ENCODE data around the gene MALRD1. TPM values are rescaled to one million over a fixed set of nuclear protein-coding genes. Genes with fewer than 3 reads are reported as not detected.

The MALRD1 gene
- total and polyA plus RNA-seq, 5 donors = 0.58 to 2.7 (median 2.0) TPM

GRCh38 chr10:19107406-19107805 lies 58.8 kb downstream of the MALRD1 start:
- Histone ChIP-seq H3K4me3 (ENCODE audit: low read length) (no peak overlapping the region), H3K9me3 (ENCODE audit: control insufficient read depth, low read length) (no peaks in the 10 kb centered on the region), H3K27me3 (ENCODE audit: control insufficient read depth, insufficient read depth) (no peaks in the 10 kb centered on the region), H3K27ac (ENCODE audit: low read length) (no peak overlapping the region), H3K4me1 (ENCODE audit: control insufficient read depth, insufficient read depth, low read length) (no peaks in the 10 kb centered on the region)
- WGBS = 36% methylated on average over 1 of the region's 1 CpG
- intact Hi-C loops (cut with DNase I) = no loop called here
- DNase-seq (no peak), ATAC-seq (no peak)

GRCh38 chr10:19111501-19112267 lies 63.1 kb downstream of the MALRD1 start:
- no peak for ATAC-seq

GRCh38 chr10:19117438-19117837 lies 68.8 kb downstream of the MALRD1 start:
- H3K27me3 ChIP-seq (ENCODE audit: control insufficient read depth, insufficient read depth) = no peaks in the 10 kb centered on the region
- H3K9me3 ChIP-seq (ENCODE audit: control insufficient read depth, low read length) = no peaks in the 10 kb centered on the region
- 90% methylated on average over 1 of the region's 1 CpG for WGBS
- H3K4me3 ChIP-seq (ENCODE audit: low read length) = no peak overlapping the region
- ATAC-seq (no peak), DNase-seq (no peak)
- H3K4me1 ChIP-seq (ENCODE audit: control insufficient read depth, insufficient read depth, low read length) = no peaks in the 10 kb centered on the region
- intact Hi-C loops (cut with DNase I) = no loop called here
- H3K27ac ChIP-seq (ENCODE audit: low read length) = no peak overlapping the region

More at GRCh38 chr10:19111501-19112267, 63.1 kb downstream of the MALRD1 start:
- no peaks in the 10 kb centered on the region for H3K4me1 ChIP-seq (ENCODE audit: control insufficient read depth, insufficient read depth, low read length)
- intact Hi-C loops (cut with DNase I) = no loop called here
- H3K9me3 ChIP-seq (ENCODE audit: control insufficient read depth, low read length) = no peaks in the 10 kb centered on the region
- no peak overlapping the region for H3K4me3 ChIP-seq (ENCODE audit: low read length)
- 63% methylated on average over 1 of the region's 1 CpG for WGBS
- H3K27ac ChIP-seq (ENCODE audit: low read length) = no peak overlapping the region
- DNase-seq = no peak
- H3K27me3 ChIP-seq (ENCODE audit: control insufficient read depth, insufficient read depth) = no peaks in the 10 kb centered on the region

- no peak overlapping the region for H3K4me3 ChIP-seq (ENCODE audit: low read length)
- WGBS = 56% methylated on average over 6 of the region's 6 CpGs
- H3K9me3 ChIP-seq (ENCODE audit: control insufficient read depth, low read length) = no peaks in the 10 kb centered on the region
- H3K27me3 ChIP-seq (ENCODE audit: control insufficient read depth, insufficient read depth) = no peaks in the 10 kb centered on the region
- intact Hi-C loops (cut with DNase I) = no loop called here
- no peak for DNase-seq
- H3K4me1 ChIP-seq (ENCODE audit: control insufficient read depth, insufficient read depth, low read length) = no peaks in the 10 kb centered on the region
- ATAC-seq = no peak
- no peak overlapping the region for H3K27ac ChIP-seq (ENCODE audit: low read length)
These were observed 70.6 kb downstream of the MALRD1 start for GRCh38 chr10:19119191-19119590.

GRCh38 chr10:19120381-19120908 lies 71.8 kb downstream of the MALRD1 start:
- no peak overlapping the region for H3K27ac ChIP-seq (ENCODE audit: low read length)
- no peak for DNase-seq
- intact Hi-C loops (cut with DNase I) = no loop called here
- WGBS = 89% methylated on average over 5 of the region's 5 CpGs
- no peaks in the 10 kb centered on the region for H3K9me3 ChIP-seq (ENCODE audit: control insufficient read depth, low read length)
- no peak overlapping the region for H3K4me3 ChIP-seq (ENCODE audit: low read length)
- ATAC-seq = no peak
- H3K4me1 ChIP-seq (ENCODE audit: control insufficient read depth, insufficient read depth, low read length) = no peaks in the 10 kb centered on the region
- no peaks in the 10 kb centered on the region for H3K27me3 ChIP-seq (ENCODE audit: control insufficient read depth, insufficient read depth)

- Histone ChIP-seq H3K27ac (ENCODE audit: low read length) (no peak overlapping the region), H3K9me3 (ENCODE audit: control insufficient read depth, low read length) (no peaks in the 10 kb centered on the region), H3K4me3 (ENCODE audit: low read length) (no peak overlapping the region), H3K4me1 (ENCODE audit: control insufficient read depth, insufficient read depth, low read length) (no peaks in the 10 kb centered on the region), H3K27me3 (ENCODE audit: control insufficient read depth, insufficient read depth) (no peaks in the 10 kb centered on the region)
- 75% methylated on average over 4 of the region's 4 CpGs for WGBS
- ATAC-seq (no peak), DNase-seq (no peak)
- intact Hi-C loops (cut with DNase I) = no loop called here
These were observed 85.4 kb downstream of the MALRD1 start for GRCh38 chr10:19133992-19134391.

- no peak overlapping the region for H3K4me3 ChIP-seq (ENCODE audit: low read length)
- H3K4me1 ChIP-seq (ENCODE audit: control insufficient read depth, insufficient read depth, low read length) = no peaks in the 10 kb centered on the region
- no peaks in the 10 kb centered on the region for H3K27me3 ChIP-seq (ENCODE audit: control insufficient read depth, insufficient read depth)
- no peak overlapping the region for H3K27ac ChIP-seq (ENCODE audit: low read length)
- intact Hi-C loops (cut with DNase I) = no loop called here
- WGBS = 90% methylated on average over 4 of the region's 4 CpGs
- ATAC-seq = no peak
- no peaks in the 10 kb centered on the region for H3K9me3 ChIP-seq (ENCODE audit: control insufficient read depth, low read length)
- no peak for DNase-seq
These were observed 94.4 kb downstream of the MALRD1 start for GRCh38 chr10:19142967-19143366.

- 91% methylated on average over 4 of the region's 4 CpGs for WGBS
- no peak overlapping the region for H3K4me3 ChIP-seq (ENCODE audit: low read length)
- DNase-seq (no peak), ATAC-seq (no peak)
- H3K4me1 ChIP-seq (ENCODE audit: control insufficient read depth, insufficient read depth, low read length) = no peaks in the 10 kb centered on the region
- no peak overlapping the region for H3K27ac ChIP-seq (ENCODE audit: low read length)
- intact Hi-C loops (cut with DNase I) = no loop called here
- no peaks in the 10 kb centered on the region for H3K9me3 ChIP-seq (ENCODE audit: control insufficient read depth, low read length)
- H3K27me3 ChIP-seq (ENCODE audit: control insufficient read depth, insufficient read depth) = no peaks in the 10 kb centered on the region
These were observed 95.6 kb downstream of the MALRD1 start for GRCh38 chr10:19144206-19144605.

GRCh38 chr10:19154375-19154774 lies 105.8 kb downstream of the MALRD1 start:
- Histone ChIP-seq H3K4me1 (ENCODE audit: control insufficient read depth, insufficient read depth, low read length) (no peaks in the 10 kb centered on the region), H3K4me3 (ENCODE audit: low read length) (no peak overlapping the region), H3K9me3 (ENCODE audit: control insufficient read depth, low read length) (no peaks in the 10 kb centered on the region), H3K27ac (ENCODE audit: low read length) (no peak overlapping the region), H3K27me3 (ENCODE audit: control insufficient read depth, insufficient read depth) (no peaks in the 10 kb centered on the region)
- intact Hi-C loops (cut with DNase I) = no loop called here
- no peak for ATAC-seq
- whole genome bisulfite sequencing = 86% methylated on average over 4 of the region's 4 CpGs
- no peak for DNase-seq

- WGBS = 83% methylated on average over 2 of the region's 2 CpGs
- Histone ChIP-seq H3K27ac (ENCODE audit: low read length) (no peak overlapping the region), H3K9me3 (ENCODE audit: control insufficient read depth, low read length) (no peaks in the 10 kb centered on the region), H3K27me3 (ENCODE audit: control insufficient read depth, insufficient read depth) (no peaks in the 10 kb centered on the region), H3K4me3 (ENCODE audit: low read length) (no peak overlapping the region), H3K4me1 (ENCODE audit: control insufficient read depth, insufficient read depth, low read length) (no peaks in the 10 kb centered on the region)
- intact Hi-C loops (cut with DNase I) = no loop called here
- DNase-seq (no peak), ATAC-seq (no peak)
These were observed 109.8 kb downstream of the MALRD1 start for GRCh38 chr10:19158358-19158757.

- DNase-seq (no peak), ATAC-seq (no peak)
- H3K27ac ChIP-seq (ENCODE audit: low read length) = no peak overlapping the region
- WGBS = 82% methylated on average over 3 of the region's 3 CpGs
- intact Hi-C loops (cut with DNase I) = no loop called here
- H3K4me3 ChIP-seq (ENCODE audit: low read length) = no peak overlapping the region
- H3K9me3 ChIP-seq (ENCODE audit: control insufficient read depth, low read length) = no peaks in the 10 kb centered on the region
- no peaks in the 10 kb centered on the region for H3K4me1 ChIP-seq (ENCODE audit: control insufficient read depth, insufficient read depth, low read length)
- no peaks in the 10 kb centered on the region for H3K27me3 ChIP-seq (ENCODE audit: control insufficient read depth, insufficient read depth)
These were observed 110.3 kb downstream of the MALRD1 start for GRCh38 chr10:19158870-19159269.
